Measurements from ENCODE around the gene C21orf58.

Gene C21orf58

GRCh38 chr21:46294647-46295176, 29.0 kb downstream of the C21orf58 start:
- DNase-seq = no peak

DNA sequence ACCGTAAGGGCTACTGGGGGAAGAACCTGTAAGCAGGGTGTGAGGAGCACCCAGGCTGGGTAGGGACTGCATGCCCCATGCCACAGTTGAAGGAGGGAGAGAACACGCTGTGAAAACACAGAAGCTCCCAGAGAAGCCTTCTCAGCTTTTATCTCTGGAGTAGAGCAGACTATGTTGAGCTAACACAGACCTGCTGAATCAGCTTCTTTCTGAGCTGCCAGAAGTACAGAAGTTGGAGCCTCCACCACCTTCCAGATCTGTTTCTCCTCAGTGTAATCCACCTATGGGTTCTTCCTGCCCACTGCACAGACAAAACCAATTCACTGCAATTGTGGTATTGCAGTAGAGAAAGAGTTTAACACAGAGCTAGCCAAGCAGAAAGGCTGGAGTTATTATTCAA, 32.1 kb downstream of the C21orf58 start:
- DNase-seq = no peak

DNA sequence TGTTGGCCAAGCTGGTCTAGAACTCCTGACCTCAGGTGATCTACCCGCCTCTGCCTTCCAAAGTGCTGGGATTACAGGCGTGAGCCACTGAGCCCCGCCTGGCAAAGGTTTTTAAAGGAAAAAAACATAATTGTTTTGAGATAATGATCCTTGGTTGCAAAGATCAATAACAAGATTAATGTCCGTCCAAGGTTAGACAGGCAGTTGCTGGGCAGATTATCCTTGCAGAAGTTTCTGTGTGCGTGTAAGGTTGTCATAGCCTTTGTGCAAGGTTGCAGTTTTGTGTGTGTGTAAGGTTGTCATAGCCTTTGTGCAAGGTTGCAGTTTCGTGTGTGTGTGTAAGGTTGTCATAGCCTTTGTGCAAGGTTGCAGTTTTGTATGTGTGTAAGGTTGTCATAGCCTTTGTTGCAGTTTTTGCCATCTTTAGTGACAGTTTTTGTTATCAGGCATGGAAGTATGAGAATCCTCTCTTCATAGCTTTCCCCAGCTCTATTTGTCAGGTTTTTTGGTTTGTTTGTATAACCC, 34.0 kb downstream of the C21orf58 start:
- no peak for DNase-seq

DNA sequence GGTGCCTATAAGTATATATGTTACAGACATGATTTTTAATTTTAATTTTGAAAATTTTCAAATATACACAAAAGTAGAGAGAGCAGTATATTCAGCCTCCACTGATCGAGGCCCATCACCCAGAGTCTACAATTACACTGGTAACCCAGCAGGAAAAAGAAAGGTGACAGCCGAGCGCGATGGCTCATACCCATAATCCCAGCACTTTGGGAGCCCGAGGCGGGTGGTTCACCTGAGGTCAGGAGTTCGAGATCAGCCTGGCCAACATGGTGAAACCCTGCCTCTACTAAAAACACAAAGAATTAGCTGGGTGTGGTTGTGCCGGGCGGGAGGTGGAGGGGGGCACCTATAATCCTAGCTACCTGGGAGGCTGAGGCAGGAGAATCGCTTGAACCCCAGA, 36.1 kb downstream of the C21orf58 start:
- no peak for DNase-seq

- no peak for DNase-seq
These were observed 37.0 kb downstream of the C21orf58 start for GRCh38 chr21:46286648-46287002.

- DNase-seq = peak; percentile 89
These were observed 37.7 kb downstream of the C21orf58 start, which contains the start of gene YBEY for GRCh38 chr21:46285761-46286647. TSS of gene YBEY (plus strand) at chr21:46286342. CDS start at chr21:46286914, 572 bp downstream.

- no peak for DNase-seq
These were observed 38.4 kb downstream of the C21orf58 start, which contains the start of gene MCM3AP for GRCh38 chr21:46285206-46285661. TSS of gene MCM3AP (minus strand) at chr21:46285611. CDS start at chr21:46285286, 325 bp downstream.

GRCh38 chr21:46284733-46285132, 38.9 kb downstream of the C21orf58 start:
- DNase-seq = no peak

DNA sequence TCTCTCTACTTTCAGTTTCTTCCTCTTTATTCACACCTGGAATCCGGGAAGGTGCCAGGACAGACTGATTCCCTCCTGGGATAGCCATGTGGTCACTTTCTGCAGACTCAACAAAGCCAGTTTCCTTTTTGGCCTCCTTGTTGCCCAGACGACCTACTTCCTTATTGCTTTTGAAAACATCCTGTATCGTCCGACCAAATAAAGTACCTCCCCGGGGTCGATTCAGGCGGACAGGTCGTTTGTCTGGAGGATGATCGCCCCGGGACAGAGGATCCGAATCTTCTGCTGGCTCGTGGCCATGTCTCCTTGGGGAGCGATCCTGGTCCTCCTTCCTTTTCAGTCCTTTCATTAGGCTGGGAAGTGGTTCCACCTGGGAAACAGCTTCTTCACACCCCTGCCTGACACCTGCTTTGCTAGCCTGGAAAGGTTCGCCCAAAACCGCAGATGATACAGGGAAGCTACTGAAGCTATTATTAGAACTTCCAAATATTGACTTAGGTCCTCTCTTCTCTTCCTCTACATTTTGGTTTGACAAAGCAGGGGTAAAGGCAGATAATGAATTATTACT, 39.5 kb downstream of the C21orf58 start:
- no peak for DNase-seq

DNA sequence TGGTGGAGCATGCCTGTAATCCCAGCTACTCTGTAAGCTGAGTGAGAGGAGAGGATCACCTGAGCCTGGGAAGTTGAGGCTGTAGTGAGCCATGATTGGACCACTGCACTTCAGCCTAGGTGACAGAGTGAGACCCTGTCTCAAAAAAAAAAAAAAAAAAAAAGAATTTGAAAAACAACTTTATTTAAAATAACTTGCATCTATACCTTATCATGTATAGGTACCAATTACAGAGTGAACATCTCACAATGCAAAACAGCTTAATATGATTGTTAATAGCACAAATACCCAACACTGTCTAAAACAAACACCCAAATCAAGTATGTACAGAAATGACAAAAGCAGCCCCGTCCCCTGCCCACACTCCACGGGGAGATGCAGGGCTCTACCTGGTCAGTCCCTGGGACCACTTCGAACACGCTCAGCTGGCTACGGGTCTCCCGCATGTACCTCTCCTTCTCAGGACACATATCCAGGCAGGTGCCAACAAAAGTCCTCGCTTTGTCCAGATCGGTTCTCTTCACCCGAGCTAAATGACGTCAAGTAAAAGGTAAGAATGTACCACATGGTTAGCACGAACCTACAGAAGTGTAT, 48.8 kb downstream of the C21orf58 start:
- no peak for DNase-seq

GRCh38 chr21:46273341-46273740, 50.3 kb downstream of the C21orf58 start:
- DNase-seq = no peak

DNA sequence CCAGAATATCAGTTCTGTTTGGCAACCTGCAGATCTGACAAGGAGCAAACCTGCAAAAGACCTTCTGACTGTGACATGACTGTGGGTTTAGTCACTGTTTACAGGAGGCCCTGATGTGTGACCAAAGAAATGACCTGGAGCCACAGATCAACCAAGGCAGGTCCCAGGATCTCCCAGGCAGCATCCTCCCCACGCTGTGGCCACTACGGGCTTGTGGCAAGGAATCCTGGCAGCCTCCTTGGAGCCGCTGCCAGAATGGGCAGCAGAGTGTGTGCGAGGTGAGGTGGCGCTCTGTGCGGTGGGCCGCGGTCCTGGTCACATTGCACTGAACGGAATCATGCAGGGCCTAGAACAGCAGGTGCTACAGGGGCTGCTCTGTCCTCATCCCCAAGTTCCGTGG, 54.2 kb downstream of the C21orf58 start:
- DNase-seq = no peak

DNA sequence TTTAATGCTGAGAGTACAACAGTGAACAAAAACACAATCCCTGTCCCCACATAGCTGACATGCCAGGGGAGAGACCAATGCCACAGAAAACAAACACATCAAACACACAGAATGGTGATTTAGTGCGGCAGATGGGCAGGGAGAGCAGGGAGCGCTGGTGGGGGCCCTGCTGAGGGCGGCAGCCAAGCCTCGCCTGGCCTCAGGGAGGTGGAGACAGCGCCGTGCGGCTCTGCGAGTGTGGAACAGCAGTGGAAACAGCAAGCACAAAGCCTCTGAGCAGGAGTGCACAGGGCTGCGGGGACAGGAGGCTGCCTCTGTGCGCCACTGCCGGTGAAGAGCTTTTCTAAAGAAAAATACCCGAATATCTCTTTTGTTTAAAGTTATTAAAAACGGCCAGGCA, 55.3 kb downstream of the C21orf58 start:
- DNase-seq = no peak

DNA sequence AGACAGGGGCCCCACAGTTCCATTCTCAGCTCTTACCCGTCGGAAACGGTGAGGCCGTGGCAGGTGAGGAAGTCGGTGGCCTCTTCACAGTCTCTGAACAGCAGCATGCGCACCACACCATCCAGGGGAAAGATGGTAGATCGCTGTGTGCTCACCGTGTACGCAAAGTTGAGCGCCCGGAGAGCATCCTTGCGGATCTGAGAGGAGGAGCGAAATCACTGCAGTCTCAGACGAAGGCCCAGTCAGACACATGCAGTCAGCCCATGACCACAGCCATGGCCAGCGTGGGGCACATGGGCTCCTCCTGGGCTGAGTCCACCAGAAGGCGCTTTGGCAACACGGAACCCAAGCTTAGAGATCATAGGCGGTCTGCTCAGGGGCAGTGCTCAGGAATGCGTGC, 56.7 kb downstream of the C21orf58 start:
- DNase-seq = no peak

DNA sequence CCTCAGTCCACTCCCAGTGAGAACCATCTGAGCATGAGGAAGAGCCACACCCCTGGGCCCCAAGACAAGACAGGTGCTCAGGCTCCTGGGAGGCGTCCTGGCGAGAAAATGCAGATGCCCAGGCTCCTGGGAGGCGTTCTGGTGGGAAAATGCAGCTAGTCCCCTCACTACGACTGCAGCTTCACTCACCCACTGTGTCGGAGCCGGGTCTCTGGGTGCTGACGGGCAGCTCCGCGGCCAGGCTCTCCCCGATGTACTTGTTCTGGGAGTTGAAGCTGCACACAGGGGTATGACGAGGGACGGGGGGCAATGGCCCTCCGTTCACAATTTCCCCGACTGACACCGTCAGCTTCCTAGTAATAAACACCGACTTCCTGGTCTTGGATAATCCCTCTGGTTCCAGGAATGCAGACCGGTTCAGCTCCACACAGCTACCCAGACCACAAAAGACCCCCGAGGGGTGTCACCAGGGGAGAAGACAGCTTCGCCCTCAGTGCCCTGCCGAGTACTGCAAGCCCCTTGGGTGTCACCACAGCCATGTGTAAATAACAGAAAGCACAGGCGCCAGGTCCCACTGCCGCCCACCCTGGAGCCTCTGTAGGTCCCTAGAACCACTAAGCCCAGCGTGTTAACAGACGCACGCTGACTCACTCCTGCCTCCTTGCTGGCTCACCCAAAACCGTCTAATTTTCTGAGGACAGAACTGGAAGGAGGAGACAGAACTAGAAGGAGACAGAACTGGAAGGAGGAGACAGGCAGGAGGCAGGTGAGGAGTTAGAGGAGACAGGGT, 57.7 kb downstream of the C21orf58 start:
- DNase-seq = no peak

GRCh38 chr21:46264690-46265144, 59.0 kb downstream of the C21orf58 start:
- no peak for DNase-seq

- no peak for DNase-seq
These were observed 59.5 kb downstream of the C21orf58 start for GRCh38 chr21:46264046-46264689.

GRCh38 chr21:46256501-46256994, 67.1 kb downstream of the C21orf58 start:
- no peak for DNase-seq

DNA sequence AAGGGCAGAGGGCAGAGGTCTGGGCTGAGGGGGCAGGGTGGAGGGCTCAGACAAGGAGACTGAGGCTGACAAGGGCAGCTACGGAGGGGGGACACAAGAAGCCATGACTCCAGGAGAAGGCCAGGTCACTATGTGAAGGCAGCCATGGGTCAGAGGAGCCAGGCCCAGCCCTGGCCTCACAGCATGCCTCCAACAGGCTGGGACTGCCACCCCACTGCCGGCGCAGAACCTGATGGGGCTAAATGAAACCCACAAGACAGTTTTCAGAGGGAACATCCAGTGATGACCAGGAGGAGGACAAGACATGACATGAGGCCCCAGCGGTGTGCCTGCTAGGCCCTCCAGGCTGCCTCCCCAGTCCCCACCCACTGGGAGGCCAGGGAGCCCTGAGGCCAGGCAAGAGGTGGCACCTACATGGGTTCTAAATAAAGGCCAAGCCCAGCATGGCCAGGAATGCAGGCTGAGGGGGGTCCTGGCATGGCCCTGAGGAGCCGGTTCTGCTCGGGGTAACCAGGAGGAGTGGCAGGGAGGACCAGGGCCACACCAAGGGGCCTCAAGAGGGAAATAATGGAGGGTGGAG, 67.8 kb downstream of the C21orf58 start:
- no peak for DNase-seq

DNA sequence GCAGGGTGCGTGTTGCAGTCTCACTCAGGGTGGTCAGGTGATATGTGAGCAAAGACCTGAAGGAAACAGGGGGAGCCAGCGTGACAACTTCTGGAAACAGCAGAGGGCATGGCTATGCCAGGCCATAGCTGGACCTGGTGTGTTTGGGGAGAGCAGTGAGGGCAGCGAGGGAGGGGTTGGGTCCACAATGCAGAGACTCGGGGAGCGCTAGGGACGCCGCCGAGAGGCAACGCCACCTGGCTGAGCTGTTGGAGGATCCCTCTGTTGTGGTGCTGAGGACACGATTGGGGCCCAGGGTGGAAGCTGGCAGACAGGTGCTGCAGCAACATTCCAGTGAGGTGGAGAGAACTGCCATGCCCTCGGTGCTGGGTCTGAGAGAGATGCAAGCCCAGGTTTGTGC, 68.5 kb downstream of the C21orf58 start:
- DNase-seq = no peak
